Heart left ventricle (tissue), 13 donors: ENCODE results near the gene ZSWIM8.

Experiments
- CTCF ChIP-seq, 12 donors: fragments of 200-600 bp; sonication (generic) in 4 of 12; IDR thresholded peaks; one replicate each; pipeline versions ENCODE4 v1.5.0 to v1.8.0; 2018 to 2022; ENCODE audit warnings: antibody characterized with exemption in 12 of 12, mild to moderate bottlenecking in 5 of 12
- POLR2A ChIP-seq, 2 donors: fragments of 450-650 bp; IDR thresholded peaks; one replicate each; pipeline ENCODE4 v1.6.1; 2017; ENCODE audit warnings: antibody characterized with exemption in 2 of 2, mild to moderate bottlenecking in 2 of 2, moderate library complexity in 2 of 2
- donor health status: ischemic (EF 13 %, LVEDD 7.1; RV severe dilation, severe dysfunction).
- donor health status: DM: no; HTN: yes; CAD: no.
- donor health status: DM: no; HTN: no; CAD: no.
- donor health status: ischemic (EF 25% LVEDD 6.9; RV normal size, moderate dysfunction).
- donor health status: ischemic (EF 25% LVEDD 5.7; RV mildly dilated, moderate dysfunction).
- donor health status: ischemic (EF 35%, LVEDD 5.7; RV mildly dilated, moderate dysfunction).
- donor health status: nonischemic (EF 11% LVEDD 7.7; RV severe dilation, severe dysfunction).
- donor health status: DM: yes; HTN: yes; CAD: no.
- donor health status: PGD.
- donor health status: ischemic (EF 29% LVEDD 5.4; RV normal size, mild dysfunction).
- donor health status: nonischemic (EF 23%, LVEDD 6.1; RV moderate dilation, normal function).

GRCh38 chr10:73840056-73840402, 54.6 kb downstream of the ZSWIM8 start:
- no peak for TF ChIP-seq POLR2A (IDR thresholded peaks at IDR 0.05)
- TF ChIP-seq CTCF (IDR thresholded peaks at IDR 0.05), result no peak
